Measurements from ENCODE around the gene HACD4.

- TF ChIP-seq GATA3 (IDR thresholded peaks at IDR 0.05; ENCODE audit: low read depth, low read length), result no peak
- no peak for TF ChIP-seq GATA2 (IDR thresholded peaks at IDR 0.05; ENCODE audit: low read depth, low read length)
Measured at GRCh38 chr9:21070171-21070571, 38.7 kb upstream of the HACD4 start.

Data from SH-SY5Y (cell line).